ENCODE data around the gene RPAP2.
"Not testable (repeated sequence)": the region's sequence is repeated elsewhere in the genome, so short reads cannot be mapped to it uniquely, and the experiment has no call there.

RPAP2 gene

GRCh38 chr1:92343061-92343460 lies 44.2 kb downstream of the RPAP2 start:
- peak; percentile 32 for DNase-seq (ENCODE audit: low read depth)
- H3K4me3 ChIP-seq (ENCODE audit: low read length), result no peak overlapping the region
- TF ChIP-seq CTCF (conservative IDR thresholded peaks at IDR 0.05; ENCODE audit: low read depth, low read length), result no peak

DNA sequence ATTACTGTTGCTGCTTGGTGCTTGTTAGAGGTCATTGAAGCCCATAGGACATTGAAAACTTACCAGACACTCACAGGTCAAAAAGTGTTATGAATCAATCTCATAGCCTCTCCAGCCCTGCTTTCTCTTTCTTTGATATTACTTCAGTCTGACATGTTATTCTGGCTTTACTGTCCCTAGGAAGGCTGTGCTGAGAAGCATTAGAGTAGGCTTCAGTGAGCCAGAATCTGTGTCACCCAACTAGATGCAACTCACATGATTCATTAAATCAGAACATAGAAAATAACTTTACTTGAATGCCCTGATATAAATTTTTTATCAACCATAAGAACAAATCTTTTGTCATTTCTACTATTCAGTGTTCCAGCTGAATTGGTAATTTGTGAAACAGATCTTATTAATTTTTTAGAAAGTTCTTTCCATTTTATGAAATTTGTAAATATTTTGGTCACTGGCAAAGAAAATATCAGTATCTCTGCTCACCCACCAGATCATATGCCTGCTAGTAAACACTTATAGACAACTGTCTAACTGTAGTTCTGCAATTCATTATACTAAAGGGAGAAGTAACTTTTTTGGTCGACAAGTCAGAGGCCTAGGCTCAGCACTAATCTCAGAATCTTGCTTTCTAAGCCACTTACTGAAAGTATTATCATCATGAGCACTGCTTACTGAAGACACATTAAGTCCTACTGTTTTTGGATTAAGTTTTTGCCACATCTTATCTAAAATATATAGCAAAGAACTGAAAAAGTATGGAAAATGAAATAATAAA lies 48.2 kb downstream of the RPAP2 start:
- TF ChIP-seq CTCF (conservative IDR thresholded peaks at IDR 0.05; ENCODE audit: low read depth, low read length), result no peak
- H3K4me3 ChIP-seq (ENCODE audit: low read length), result no peak overlapping the region
- no peak for DNase-seq (ENCODE audit: low read depth)

DNA sequence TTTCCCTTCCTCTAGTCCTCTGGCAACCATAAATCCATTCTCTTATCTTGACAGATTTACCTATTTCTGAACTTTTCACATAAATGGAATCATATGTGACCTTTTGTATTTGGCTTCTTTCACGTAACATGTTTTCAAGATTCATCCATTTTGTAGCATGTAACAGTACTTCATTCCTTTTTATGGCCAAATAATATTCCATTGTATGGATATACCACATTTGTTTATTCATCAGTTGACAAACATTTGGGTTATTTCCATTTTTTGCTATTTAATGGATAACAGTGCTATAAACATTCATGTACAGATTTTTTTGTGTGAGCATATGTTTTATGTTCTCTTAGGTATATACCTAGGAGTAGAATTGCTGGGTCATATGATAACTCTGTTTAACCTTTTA lies 54.0 kb downstream of the RPAP2 start:
- TF ChIP-seq CTCF (conservative IDR thresholded peaks at IDR 0.05; ENCODE audit: low read depth, low read length), result no peak
- DNase-seq (ENCODE audit: low read depth), result no peak
- H3K4me3 ChIP-seq (ENCODE audit: low read length), result no peak overlapping the region

GRCh38 chr1:92354259-92354658 lies 55.4 kb downstream of the RPAP2 start:
- H3K4me3 ChIP-seq (ENCODE audit: low read length), result no peak overlapping the region

GRCh38 chr1:92356956-92357355 lies 58.1 kb downstream of the RPAP2 start:
- no peak overlapping the region for H3K4me3 ChIP-seq (ENCODE audit: low read length)
- DNase-seq (ENCODE audit: low read depth), result peak; percentile 10

More at GRCh38 chr1:92354259-92354658, 55.4 kb downstream of the RPAP2 start:
- DNase-seq (ENCODE audit: low read depth), result no peak
- no peak for TF ChIP-seq CTCF (conservative IDR thresholded peaks at IDR 0.05; ENCODE audit: low read depth, low read length)

DNA sequence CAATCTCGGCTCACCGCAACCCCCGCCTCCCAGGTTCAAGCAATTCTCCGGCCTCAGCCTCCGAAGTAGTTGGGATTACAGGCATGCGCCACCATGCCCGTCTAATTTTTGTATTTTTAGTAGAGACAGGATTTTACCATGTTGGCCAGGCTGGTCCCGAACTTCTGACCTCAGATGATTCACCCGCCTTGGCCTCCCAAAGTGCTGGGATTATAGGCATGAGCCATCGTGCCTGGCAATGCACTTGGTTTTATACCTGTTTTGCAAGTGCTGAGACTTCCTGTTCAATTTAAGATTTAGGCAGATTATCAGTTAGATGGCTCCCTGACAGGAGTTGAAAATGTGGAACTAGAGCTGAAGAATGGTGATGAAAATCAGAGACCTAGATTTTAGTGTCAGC lies 60.5 kb downstream of the RPAP2 start:
- not testable (repeated sequence) for DNase-seq (ENCODE audit: low read depth); H3K4me3 ChIP-seq (ENCODE audit: low read length)

More at GRCh38 chr1:92356956-92357355, 58.1 kb downstream of the RPAP2 start:
- no peak for TF ChIP-seq CTCF (conservative IDR thresholded peaks at IDR 0.05; ENCODE audit: low read depth, low read length)

DNA sequence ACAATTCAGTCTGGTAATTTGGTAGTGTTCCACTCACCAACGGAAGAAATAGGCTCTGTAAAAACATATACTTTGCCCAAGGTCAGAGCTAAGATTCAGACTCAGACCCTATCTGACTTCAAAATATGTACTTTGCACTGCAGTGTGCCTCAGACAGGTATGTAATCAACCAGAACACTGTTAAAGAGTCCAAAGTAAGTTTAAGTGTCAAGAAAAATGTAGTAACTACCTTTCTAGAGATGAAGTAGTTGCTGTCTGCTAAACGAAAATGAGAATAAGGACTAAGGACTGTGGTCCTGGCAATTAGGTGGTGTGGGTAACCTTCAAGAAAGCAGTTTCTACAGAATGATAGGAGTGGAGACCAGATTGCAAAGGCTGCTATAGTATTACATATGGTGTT lies 61.1 kb downstream of the RPAP2 start:
- H3K4me3 ChIP-seq (ENCODE audit: low read length), result no peak overlapping the region
- no peak for TF ChIP-seq CTCF (conservative IDR thresholded peaks at IDR 0.05; ENCODE audit: low read depth, low read length)
- DNase-seq (ENCODE audit: low read depth), result no peak

Measured in retinal pigment epithelial cell (primary cell).